ENCODE measurements around the gene DGCR6L.
"Not testable (repeated sequence)": the region's sequence is repeated elsewhere in the genome, so short reads cannot be mapped to it uniquely, and the experiment has no call there.

DGCR6L gene

GRCh38 chr22:20304646-20305045 lies 15.2 kb downstream of the DGCR6L start:
- no peak for TF ChIP-seq CTCF (IDR thresholded peaks at IDR 0.05; ENCODE audit: low read depth, low read length)
- no peak for DNase-seq (ENCODE audit: low read depth in 2 of 2)
- H3K4me3 ChIP-seq (replicated peaks in 1 of 2; ENCODE audit: low read depth in 2 of 2, low read length in 2 of 2) = no peak overlapping the region

GRCh38 chr22:20303229-20303534 lies 16.7 kb downstream of the DGCR6L start:
- not testable (repeated sequence) for DNase-seq (ENCODE audit: low read depth in 2 of 2); H3K4me3 ChIP-seq (replicated peaks in 1 of 2; ENCODE audit: low read depth in 2 of 2, low read length in 2 of 2)

- DNase-seq (ENCODE audit: low read depth in 2 of 2) = no peak
- no peak for TF ChIP-seq CTCF (IDR thresholded peaks at IDR 0.05; ENCODE audit: low read depth, low read length)
- H3K4me3 ChIP-seq (replicated peaks in 1 of 2; ENCODE audit: low read depth in 2 of 2, low read length in 2 of 2) = no peak overlapping the region
These were observed 17.2 kb downstream of the DGCR6L start for GRCh38 chr22:20302438-20303228.

GRCh38 chr22:20299746-20300136 lies 20.1 kb downstream of the DGCR6L start:
- TF ChIP-seq CTCF (IDR thresholded peaks at IDR 0.05; ENCODE audit: low read depth, low read length) = no peak
- H3K4me3 ChIP-seq (replicated peaks in 1 of 2; ENCODE audit: low read depth in 2 of 2, low read length in 2 of 2) = peak overlapping the region; percentile 38 to 45
- DNase-seq (ENCODE audit: low read depth in 2 of 2) = peak; percentile 19 to 23

- no peak for TF ChIP-seq CTCF (IDR thresholded peaks at IDR 0.05; ENCODE audit: low read depth, low read length)
- peak overlapping the region; percentile 38 to 45 for H3K4me3 ChIP-seq (replicated peaks in 1 of 2; ENCODE audit: low read depth in 2 of 2, low read length in 2 of 2)
- DNase-seq (ENCODE audit: low read depth in 2 of 2) = peak; percentile 66 to 76
These were observed 20.8 kb downstream of the DGCR6L start for GRCh38 chr22:20298803-20299745.

- no peak overlapping the region for H3K4me3 ChIP-seq (replicated peaks in 1 of 2; ENCODE audit: low read depth in 2 of 2, low read length in 2 of 2)
- no peak for DNase-seq (ENCODE audit: low read depth in 2 of 2)
- TF ChIP-seq CTCF (IDR thresholded peaks at IDR 0.05; ENCODE audit: low read depth, low read length) = no peak
These were observed 21.6 kb downstream of the DGCR6L start for GRCh38 chr22:20298110-20298802.
